ENCODE results near the gene ANAPC15.

DNA sequence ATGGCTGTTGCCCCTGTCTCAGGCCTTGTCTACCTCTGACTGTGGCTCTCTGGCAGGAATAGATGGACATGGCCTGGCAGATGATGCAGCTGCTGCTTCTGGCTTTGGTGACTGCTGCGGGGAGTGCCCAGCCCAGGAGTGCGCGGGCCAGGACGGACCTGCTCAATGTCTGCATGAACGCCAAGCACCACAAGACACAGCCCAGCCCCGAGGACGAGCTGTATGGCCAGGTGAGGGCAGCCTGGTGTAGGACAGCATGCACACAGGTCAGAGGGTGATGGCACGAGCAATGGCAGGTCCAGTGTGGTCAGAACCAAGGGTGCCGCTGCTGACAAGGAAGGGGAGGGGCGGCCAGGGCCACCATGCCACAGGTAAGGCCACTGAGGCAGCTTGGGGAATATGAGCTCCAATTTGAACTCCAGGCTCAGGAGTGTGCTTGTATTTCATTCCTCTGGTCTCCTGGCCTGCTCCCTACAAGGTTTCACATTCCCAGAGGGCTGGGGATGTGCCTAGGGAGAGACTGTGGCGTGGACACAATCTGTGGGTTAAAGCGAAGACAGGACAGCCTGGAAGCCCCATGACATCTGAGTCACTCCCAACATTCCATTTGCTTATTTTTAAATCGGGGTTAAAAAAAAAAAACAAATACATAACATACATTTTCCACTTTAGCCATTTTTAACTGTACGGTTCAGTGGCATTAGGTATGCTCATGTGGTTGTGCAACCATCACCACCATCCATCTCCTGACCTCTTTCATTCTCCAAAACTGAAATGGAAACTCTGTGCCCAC, 23.6 kb upstream of the ANAPC15 start:
- TF ChIP-seq, protein P1, sequence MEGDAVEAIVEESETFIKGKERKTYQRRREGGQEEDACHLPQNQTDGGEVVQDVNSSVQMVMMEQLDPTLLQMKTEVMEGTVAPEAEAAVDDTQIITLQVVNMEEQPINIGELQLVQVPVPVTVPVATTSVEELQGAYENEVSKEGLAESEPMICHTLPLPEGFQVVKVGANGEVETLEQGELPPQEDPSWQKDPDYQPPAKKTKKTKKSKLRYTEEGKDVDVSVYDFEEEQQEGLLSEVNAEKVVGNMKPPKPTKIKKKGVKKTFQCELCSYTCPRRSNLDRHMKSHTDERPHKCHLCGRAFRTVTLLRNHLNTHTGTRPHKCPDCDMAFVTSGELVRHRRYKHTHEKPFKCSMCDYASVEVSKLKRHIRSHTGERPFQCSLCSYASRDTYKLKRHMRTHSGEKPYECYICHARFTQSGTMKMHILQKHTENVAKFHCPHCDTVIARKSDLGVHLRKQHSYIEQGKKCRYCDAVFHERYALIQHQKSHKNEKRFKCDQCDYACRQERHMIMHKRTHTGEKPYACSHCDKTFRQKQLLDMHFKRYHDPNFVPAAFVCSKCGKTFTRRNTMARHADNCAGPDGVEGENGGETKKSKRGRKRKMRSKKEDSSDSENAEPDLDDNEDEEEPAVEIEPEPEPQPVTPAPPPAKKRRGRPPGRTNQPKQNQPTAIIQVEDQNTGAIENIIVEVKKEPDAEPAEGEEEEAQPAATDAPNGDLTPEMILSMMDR (IDR thresholded peaks at IDR 0.05; ENCODE audit: low read length), result no peak
- TF ChIP-seq EZH2phosphoT487 (IDR thresholded peaks at IDR 0.05; ENCODE audit: low read length), result no peak
